H1 (cell line): ENCODE data around the gene GRM7. TPM values are rescaled to one million over a fixed set of nuclear protein-coding genes. Genes with fewer than 3 reads are reported as not detected.

Experiments used
- CTCF ChIA-PET: fragments of 300-600 bp; sonication (Branson Sonifier 250); formaldehyde crosslinking; loops from one replicate; lab custom pipeline; 2021; ENCODE audit not compliant: partially characterized antibody; lab: Charles Lee
- POLR2A ChIA-PET: fragments of 300-600 bp; sonication (Branson Sonifier 250); formaldehyde crosslinking; loops from one replicate; lab custom pipeline; 2021; ENCODE audit warnings: inconsistent platforms; ENCODE audit not compliant: partially characterized antibody; lab: Charles Lee
- DNase-seq, 2 experiments: peaks; one replicate each; pipeline versions ENCODE4 v3.0.0 to v3.0.0-alpha.2; 2010 to 2022; ENCODE audit warnings: low spot score in 2 of 2, low read depth in 1 of 2, mixed read lengths in 1 of 2
- FAIRE-seq: peaks from 2 replicates; lab custom pipeline; 2011; peaks lifted over from hg19 to GRCh38; lab: Jason Lieb, UNC
- H2AFZ ChIP-seq: 2 replicates; pipeline ENCODE4 v1.8.1; 2012; ENCODE audit warnings: low read length, inconsistent platforms
- H2AK5ac ChIP-seq: 2 replicates; pipeline ENCODE4 v1.6.1; 2013; ENCODE audit warnings: low read depth, low read length
- H2BK120ac ChIP-seq: replicated peaks from 2 replicates; pipeline ENCODE3; 2013; ENCODE audit warnings: low read depth, low read length, inconsistent platforms
- H2BK12ac ChIP-seq: 2 replicates; pipeline ENCODE4 v1.6.1; 2013; ENCODE audit warnings: low read depth, low read length
- H2BK15ac ChIP-seq: 2 replicates; pipeline ENCODE4 v1.6.1; 2013; ENCODE audit warnings: low read length
- H2BK20ac ChIP-seq: 2 replicates; pipeline ENCODE4 v1.6.1; 2013; ENCODE audit warnings: low read length
- H2BK5ac ChIP-seq: 2 replicates; pipeline ENCODE4 v1.6.1; 2013; ENCODE audit warnings: low read depth, low read length
- H3K14ac ChIP-seq: 2 replicates; pipeline ENCODE4 v1.6.1; 2013; ENCODE audit warnings: inconsistent platforms; ENCODE audit not compliant: insufficient read length
- H3K18ac ChIP-seq: 2 replicates; pipeline ENCODE4 v1.6.1; 2013; ENCODE audit warnings: low read length; ENCODE audit errors: extremely low read depth
- H3K23ac ChIP-seq: 2 replicates; pipeline ENCODE4 v1.6.1; 2013; ENCODE audit warnings: inconsistent platforms; ENCODE audit not compliant: insufficient read length
- H3K23me2 ChIP-seq: 2 replicates; pipeline ENCODE4 v1.6.1; 2013; ENCODE audit warnings: low read depth, low read length
- H3K27ac ChIP-seq: 2 replicates; pipeline ENCODE4 v1.6.1; 2011; ENCODE audit warnings: low read depth, low read length, inconsistent platforms
- H3K27me3 ChIP-seq, 4 experiments: replicated peaks in 1 of 4; 1 replicate in 1 of 4; 2 replicates in 3 of 4; pipeline versions ENCODE4 v1.6.1 to v1.8.1; 2011 to 2013; ENCODE audit warnings: low read length in 3 of 4, mild to moderate bottlenecking in 3 of 4, inconsistent platforms in 2 of 4, mixed read lengths in 2 of 4, moderate library complexity in 1 of 4; ENCODE audit not compliant: control insufficient read depth in 3 of 4, insufficient read depth in 3 of 4; ENCODE audit errors: extremely low read depth in 1 of 4
- H3K36me3 ChIP-seq, 4 experiments: 2 replicates each; pipeline versions ENCODE4 v1.6.1 to v1.8.1; 2011 to 2013; ENCODE audit warnings: mild to moderate bottlenecking in 4 of 4, low read length in 3 of 4, moderate library complexity in 2 of 4, control low read depth in 1 of 4, inconsistent platforms in 1 of 4; ENCODE audit not compliant: insufficient read depth in 4 of 4, control insufficient read depth in 2 of 4
- H3K4ac ChIP-seq: replicated peaks from 2 replicates; pipeline ENCODE3; 2013; ENCODE audit warnings: low read length, low read depth, mixed read lengths, inconsistent platforms; ENCODE audit not compliant: insufficient read length
- H3K4me1 ChIP-seq, 4 experiments: replicated peaks in 1 of 4; 1 replicate in 1 of 4; 2 replicates in 3 of 4; pipeline versions ENCODE4 v1.6.1 to v1.8.1; 2011 to 2013; ENCODE audit warnings: low read length in 3 of 4, inconsistent platforms in 2 of 4, mixed read lengths in 1 of 4; ENCODE audit not compliant: insufficient read depth in 4 of 4, control insufficient read depth in 3 of 4
- H3K4me2 ChIP-seq, 2 experiments: 2 replicates each; pipeline versions ENCODE4 v1.6.1 to v1.8.1; 2011 to 2013; ENCODE audit warnings: low read depth in 2 of 2, low read length in 2 of 2, control low read depth in 1 of 2, inconsistent platforms in 1 of 2, mild to moderate bottlenecking in 1 of 2; ENCODE audit not compliant: insufficient read depth in 1 of 2
- H3K4me3 ChIP-seq, 4 experiments: fragments of 200-600, 300-600 bp in 1 of 4; sonication (generic), shearing (Covaris generic), sonication (Bioruptor Twin) in 1 of 4; 2 replicates each; pipeline versions ENCODE4 v1.5.1 to v1.8.1; 2011 to 2016; ENCODE audit warnings: low read length in 4 of 4, low read depth in 3 of 4, control low read depth in 2 of 4, inconsistent platforms in 2 of 4, mild to moderate bottlenecking in 2 of 4, mixed read lengths in 1 of 4, moderate library complexity in 1 of 4; ENCODE audit not compliant: insufficient read depth in 2 of 4; ENCODE audit errors: extremely low read depth in 1 of 4
- H3K56ac ChIP-seq: replicated peaks from 2 replicates; pipeline ENCODE3; 2013; ENCODE audit warnings: low read depth, mild to moderate bottlenecking, mixed read lengths, low read length, inconsistent platforms; ENCODE audit not compliant: insufficient read length
- H3K79me1 ChIP-seq: 2 replicates; pipeline ENCODE4 v1.6.1; 2013; ENCODE audit warnings: low read depth, low read length, control low read depth
- H3K79me2 ChIP-seq, 2 experiments: 2 replicates each; pipeline versions ENCODE4 v1.6.1 to v1.8.1; 2012 to 2013; ENCODE audit warnings: low read length in 2 of 2, mild to moderate bottlenecking in 2 of 2, inconsistent platforms in 1 of 2; ENCODE audit not compliant: insufficient read depth in 2 of 2, control insufficient read depth in 1 of 2
- H3K9ac ChIP-seq, 4 experiments: replicated peaks in 1 of 4; 1 replicate in 1 of 4; 2 replicates in 3 of 4; pipeline versions ENCODE4 v1.6.1 to v1.8.1; 2011 to 2013; ENCODE audit warnings: low read depth in 3 of 4, low read length in 3 of 4, control low read depth in 2 of 4, mild to moderate bottlenecking in 2 of 4, moderate library complexity in 2 of 4, inconsistent platforms in 1 of 4; ENCODE audit errors: extremely low read depth in 1 of 4
- H3K9me3 ChIP-seq, 2 experiments: 2 replicates each; pipeline versions ENCODE4 v1.6.1 to v1.8.1; 2012 to 2013; ENCODE audit warnings: mild to moderate bottlenecking in 2 of 2, moderate library complexity in 2 of 2, control low read depth in 1 of 2, inconsistent platforms in 1 of 2, low read depth in 1 of 2, low read length in 1 of 2, mixed read lengths in 1 of 2; ENCODE audit not compliant: insufficient read depth in 2 of 2
- H4K20me1 ChIP-seq, 2 experiments: replicated peaks in 1 of 2; 2 replicates each; pipeline versions ENCODE3 to v1.8.1; 2011 to 2013; ENCODE audit warnings: inconsistent platforms in 2 of 2, low read length in 2 of 2, mild to moderate bottlenecking in 1 of 2; ENCODE audit not compliant: insufficient read depth in 2 of 2, control insufficient read depth in 1 of 2
- H4K5ac ChIP-seq: 2 replicates; pipeline ENCODE4 v1.6.1; 2013; ENCODE audit warnings: low read length, low read depth, mixed read lengths, inconsistent platforms; ENCODE audit not compliant: insufficient read length
- H4K8ac ChIP-seq: 2 replicates; pipeline ENCODE4 v1.8.0; 2013; ENCODE audit warnings: mild to moderate bottlenecking, moderate library complexity, low read length, inconsistent platforms; ENCODE audit not compliant: insufficient read depth; ENCODE audit errors: extremely low read depth
- H4K91ac ChIP-seq: replicated peaks from 2 replicates; pipeline ENCODE3; 2013; ENCODE audit warnings: low read length, mixed read lengths, inconsistent platforms; ENCODE audit not compliant: insufficient read length
- BRCA1 ChIP-seq: IDR thresholded peaks from 2 replicates; pipeline ENCODE4 v1.6.1; 2012; ENCODE audit warnings: low read depth, low read length, improper control_type of control experiment
- CHD1 ChIP-seq: IDR thresholded peaks from 2 replicates; pipeline ENCODE4 v1.6.1; 2012; ENCODE audit warnings: low read depth, low read length, improper control_type of control experiment
- CREB1 ChIP-seq: IDR thresholded peaks from 2 replicates; pipeline ENCODE4 v1.6.1; 2012; ENCODE audit warnings: inconsistent platforms
- EP300 ChIP-seq, 2 experiments: IDR thresholded peaks; 1 replicate in 1 of 2; 2 replicates in 1 of 2; pipeline ENCODE4 v1.6.1; 2011 to 2012; ENCODE audit warnings: low read depth in 2 of 2, low read length in 2 of 2, mild to moderate bottlenecking in 2 of 2, borderline replicate concordance in 1 of 2, inconsistent platforms in 1 of 2, moderate library complexity in 1 of 2
- GABPA ChIP-seq: IDR thresholded peaks from 2 replicates; pipeline ENCODE4 v1.6.1; 2011; ENCODE audit warnings: mild to moderate bottlenecking, low read length, moderate library complexity, borderline replicate concordance; ENCODE audit not compliant: insufficient read depth
- HDAC2 ChIP-seq, 2 experiments: fragments of 300-600 bp in 1 of 2; sonication (generic) in 1 of 2; IDR thresholded peaks; 2 replicates each; pipeline ENCODE4 v1.6.1; 2011 to 2012; ENCODE audit warnings: low read depth in 2 of 2, low read length in 2 of 2, mild to moderate bottlenecking in 2 of 2, moderate library complexity in 2 of 2, borderline replicate concordance in 1 of 2, inconsistent platforms in 1 of 2
- KDM5A ChIP-seq: fragments of 200-600 bp; IDR thresholded peaks from 2 replicates; pipeline ENCODE4 v1.7.1; 2012; ENCODE audit warnings: mild to moderate bottlenecking, low read length, inconsistent platforms, mixed read lengths
- NANOG ChIP-seq: IDR thresholded peaks from 2 replicates; pipeline ENCODE4 v1.6.1; 2011; ENCODE audit warnings: low read length, low read depth, mild to moderate bottlenecking, inconsistent platforms; ENCODE audit not compliant: insufficient read depth, poor library complexity, severe bottlenecking
- NRF1 ChIP-seq: IDR thresholded peaks from 2 replicates; pipeline ENCODE4 v1.6.1; 2011; ENCODE audit warnings: mild to moderate bottlenecking, low read depth, low read length, improper control_type of control experiment
- POLR2A ChIP-seq, 2 experiments: IDR thresholded peaks; 1 replicate in 1 of 2; 2 replicates in 1 of 2; pipeline ENCODE4 v1.6.1; 2011; ENCODE audit warnings: low read depth in 2 of 2, low read length in 2 of 2, mild to moderate bottlenecking in 2 of 2; ENCODE audit errors: control extremely low read depth in 1 of 2
- POLR2AphosphoS5 ChIP-seq: IDR thresholded peaks from 2 replicates; pipeline ENCODE4 v1.6.1; 2011; ENCODE audit warnings: low read depth, low read length
- RBBP5 ChIP-seq: IDR thresholded peaks from 2 replicates; pipeline ENCODE4 v1.7.1; 2012; ENCODE audit warnings: low read depth, mild to moderate bottlenecking, inconsistent platforms, low read length, moderate library complexity, borderline replicate concordance
- RXRA ChIP-seq: IDR thresholded peaks from 2 replicates; pipeline ENCODE4 v1.6.1; 2011; ENCODE audit warnings: low read depth, mild to moderate bottlenecking, low read length, moderate library complexity; ENCODE audit not compliant: insufficient read depth
- SIRT6 ChIP-seq: IDR thresholded peaks from one replicate; pipeline ENCODE4 v1.7.1; 2012; ENCODE audit warnings: low read length, inconsistent platforms
- SP1 ChIP-seq: IDR thresholded peaks from 2 replicates; pipeline ENCODE4 v1.6.1; 2011; ENCODE audit warnings: low read depth, low read length
- SRF ChIP-seq: IDR thresholded peaks from 2 replicates; pipeline ENCODE4 v1.6.1; 2011; ENCODE audit warnings: mild to moderate bottlenecking, low read depth, low read length, moderate library complexity
- WGBS, 2 experiments: shearing (Covaris generic) in 1 of 2; methylation state at CpG; one replicate each; pipeline versions ENCODE4 v1.1.6 to v1.1.7; 2013 to 2015; ENCODE audit warnings: low lambda C conversion rate in 2 of 2, mixed read lengths in 2 of 2, inconsistent platforms in 1 of 2, low coverage in 1 of 2, missing lambda C conversion rate in 1 of 2; ENCODE audit not compliant: insufficient replicate concordance in 2 of 2, insufficient coverage in 1 of 2, insufficient read length in 1 of 2; ENCODE audit errors: extremely low coverage in 1 of 2, missing lambda C conversion rate in 1 of 2; 5-methylcytosine and 5-hydroxymethylcytosine counted together
- polyA plus RNA-seq, 7 experiments: library from polyadenylated mRNA; depleted of rRNA in 3 of 7; stranded (reverse) in 5 of 7; unstranded in 2 of 7; fragments of >200 nt in 5 of 7; fragments of 200-250 nt in 2 of 7; gene quantifications; 1 replicate in 5 of 7; 2 replicates in 1 of 7; 4 replicates in 1 of 7; pipeline versions ENCODE4 v1.2.1 to v1.2.3, GENCODE V29; 2011 to 2013; ENCODE audit warnings: missing spikeins in 2 of 7, mixed read lengths in 2 of 7
- total RNA-seq: library from RNA; stranded (reverse); fragmentation: NEBNext Ultra II Directional; extraction: Animal tissue kit (Norgen Biotek cat#: 25700); gene quantifications from 2 replicates; pipeline ENCODE4 v1.2.1, GENCODE V29; 2021

Gene GRM7
- total and polyA plus RNA-seq, 2 of the 8 experiments (the other 6 are each of a cell fraction or from before 2014, with no cell fraction given), result 0.17 to 0.24 TPM

DNA sequence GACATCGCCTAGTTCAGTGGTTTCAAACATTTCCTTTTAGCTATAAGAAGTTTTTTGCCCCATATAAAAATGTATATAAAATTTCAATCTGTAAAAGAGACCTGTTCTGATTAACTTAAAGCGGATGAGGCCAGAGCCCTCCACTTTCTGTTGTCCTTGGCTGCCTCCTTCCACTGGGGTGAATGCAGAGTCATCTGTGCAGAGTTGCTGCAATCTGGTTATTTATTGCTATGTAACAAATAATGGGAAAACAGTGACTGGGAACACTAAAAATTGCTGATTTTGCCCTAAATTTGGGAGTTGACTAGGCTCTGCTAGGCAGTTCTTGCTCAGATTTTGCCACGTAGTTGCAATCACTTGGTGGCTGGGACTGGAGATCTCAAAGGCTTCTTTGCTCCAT is 637.8 kb downstream of the GRM7 start:
- Histone ChIP-seq H3K9ac (no peak overlapping the region), H4K91ac (no peak overlapping the region), H3K4ac (no peak overlapping the region), H2BK15ac (no peak overlapping the region), H3K4me3 (no peak overlapping the region), H2AFZ (no peak overlapping the region), H4K5ac (no peak overlapping the region), H4K20me1 (no peaks in the 10 kb centered on the region), H3K36me3 (no peaks in the 10 kb centered on the region), H3K56ac (no peak overlapping the region), H3K23me2 (no peaks in the 10 kb centered on the region), H3K79me1 (no peaks in the 10 kb centered on the region), H2BK120ac (no peak overlapping the region), H3K18ac (no peak overlapping the region), H3K27me3 (no peaks in the 10 kb centered on the region), H3K79me2 (no peaks in the 10 kb centered on the region), H2AK5ac (no peak overlapping the region), H2BK20ac (no peak overlapping the region), H2BK5ac (no peak overlapping the region), H3K23ac (no peak overlapping the region), H3K14ac (no peak overlapping the region), H3K9me3 (no peaks in the 10 kb centered on the region), H2BK12ac (no peak overlapping the region), H3K27ac (no peak overlapping the region), H4K8ac (no peak overlapping the region), H3K4me2 (no peak overlapping the region), H3K4me1 (no peaks in the 10 kb centered on the region)
- FAIRE-seq (no peak), DNase-seq (no peak)
- POLR2A ChIA-PET, result no interaction called here
- 94% methylated on average over 3 of the region's 3 CpGs; no CpG with 5 or more reads in 1 of the 2 experiments for WGBS, 2 experiments
- CTCF ChIA-PET, result no interaction called here
- TF ChIP-seq POLR2A (IDR thresholded peaks at IDR 0.05; ENCODE audit: control extremely low read depth in 1 of 2, low read depth in 2 of 2, low read length in 2 of 2) (no peak), NRF1 (no peak), CREB1 (no peak), GABPA (no peak), SRF (no peak), POLR2AphosphoS5 (no peak), NANOG (no peak), KDM5A (no peak), CHD1 (no peak), RXRA (no peak), HDAC2 (IDR thresholded peaks at IDR 0.05; ENCODE audit: borderline replicate concordance in 1 of 2, low read depth in 2 of 2, low read length in 2 of 2) (no peak), SIRT6 (no peak), EP300 (IDR thresholded peaks at IDR 0.05; ENCODE audit: borderline replicate concordance in 1 of 2, low read depth in 2 of 2, low read length in 2 of 2) (no peak), BRCA1 (no peak), SP1 (no peak), RBBP5 (no peak)
